GM12801 (cell line): ENCODE results near the gene NCL.

ENCODE experiments used
- CTCF ChIP-seq: IDR thresholded peaks from one replicate; pipeline ENCODE4 v1.5.1; 2011; ENCODE audit warnings: control low read depth; ENCODE audit not compliant: insufficient read length; ENCODE audit errors: extremely low read depth

The NCL gene

GRCh38 chr2:231449503-231450054, 14.7 kb downstream of the NCL start:
- no peak for TF ChIP-seq CTCF

GRCh38 chr2:231436957-231437356, 27.3 kb downstream of the NCL start:
- TF ChIP-seq CTCF: no peak

- TF ChIP-seq CTCF: no peak
Observed at GRCh38 chr2:231433990-231434389, 30.3 kb downstream of the NCL start.

- no peak for TF ChIP-seq CTCF
Observed at GRCh38 chr2:231431606-231432005, 32.7 kb downstream of the NCL start.

GRCh38 chr2:231429901-231430300, 34.4 kb downstream of the NCL start:
- TF ChIP-seq CTCF: no peak

GRCh38 chr2:231429152-231429551, 35.1 kb downstream of the NCL start:
- TF ChIP-seq CTCF: no peak

GRCh38 chr2:231427116-231427515, 37.2 kb downstream of the NCL start:
- no peak for TF ChIP-seq CTCF
